HG03097 (cell line): ENCODE measurements around the gene SLC10A7.
"Not testable (repeated sequence)": the region's sequence is repeated elsewhere in the genome, so short reads cannot be mapped to it uniquely, and the experiment has no call there.

Experiments used
- ATAC-seq: cut with Tn5 transposase; IDR thresholded peaks from one replicate; pipeline ENCODE4 v1.9.1; 2021; ENCODE audit not compliant: unreplicated experiment, low FRiP score

Gene SLC10A7

GRCh38 chr4:146368209-146368608 lies 153.5 kb downstream of the SLC10A7 start:
- ATAC-seq, result no peak

- no peak for ATAC-seq
Observed at GRCh38 chr4:146367347-146367746, 154.4 kb downstream of the SLC10A7 start.

- no peak for ATAC-seq
Observed at GRCh38 chr4:146359771-146360170, 162.0 kb downstream of the SLC10A7 start.

- not testable (repeated sequence) for ATAC-seq
Observed at GRCh38 chr4:146350114-146350513, 171.6 kb downstream of the SLC10A7 start.

GRCh38 chr4:146349306-146349705 lies 172.4 kb downstream of the SLC10A7 start:
- ATAC-seq, result no peak

GRCh38 chr4:146347822-146348221 lies 173.9 kb downstream of the SLC10A7 start:
- ATAC-seq, result no peak

GRCh38 chr4:146346276-146346675 lies 175.5 kb downstream of the SLC10A7 start:
- ATAC-seq, result no peak

- ATAC-seq, result no peak
Observed at GRCh38 chr4:146343776-146344175, 178.0 kb downstream of the SLC10A7 start.

- peak; percentile 79 for ATAC-seq
Observed at GRCh38 chr4:146343199-146343598, 178.5 kb downstream of the SLC10A7 start.

- no peak for ATAC-seq
Observed at GRCh38 chr4:146342600-146343192, 179.0 kb downstream of the SLC10A7 start.

GRCh38 chr4:146340798-146341197 lies 180.9 kb downstream of the SLC10A7 start:
- ATAC-seq, result no peak

- ATAC-seq, result no peak
Observed at GRCh38 chr4:146338512-146338911, 183.2 kb downstream of the SLC10A7 start.

- ATAC-seq, result no peak
Observed at GRCh38 chr4:146336410-146336807, 185.3 kb downstream of the SLC10A7 start.

- no peak for ATAC-seq
Observed at GRCh38 chr4:146335763-146336409, 185.9 kb downstream of the SLC10A7 start.

- ATAC-seq, result no peak
Observed at GRCh38 chr4:146334862-146335449, 186.8 kb downstream of the SLC10A7 start.

- no peak for ATAC-seq
Observed at GRCh38 chr4:146333895-146334262, 187.9 kb downstream of the SLC10A7 start.

- peak; percentile 78 for ATAC-seq
Observed at GRCh38 chr4:146333187-146333894, 188.4 kb downstream of the SLC10A7 start.

- ATAC-seq, result no peak
Observed at GRCh38 chr4:146330392-146330791, 191.3 kb downstream of the SLC10A7 start.

GRCh38 chr4:146329050-146329716 lies 192.6 kb downstream of the SLC10A7 start:
- ATAC-seq, result no peak

- no peak for ATAC-seq
Observed at GRCh38 chr4:146327859-146328650, 193.7 kb downstream of the SLC10A7 start.
